Osteocyte (in vitro differentiated cells): ENCODE measurements around the gene TGFBRAP1. TPM values are rescaled to one million over a fixed set of nuclear protein-coding genes. Genes with fewer than 3 reads are reported as not detected.

Source experiments
- DNase-seq: peaks from one replicate; pipeline ENCODE4 v3.0.0; 2021; ENCODE audit warnings: mixed read lengths; ENCODE audit not compliant: unreplicated experiment; ENCODE audit errors: extremely low spot score
- H3K27ac Mint-ChIP-seq: one replicate; pipeline ENCODE4 v1.8.0; 2021; ENCODE audit warnings: mild to moderate bottlenecking, mixed read lengths; ENCODE audit not compliant: unreplicated experiment
- H3K27me3 Mint-ChIP-seq: one replicate; pipeline ENCODE4 v1.8.0; 2021; ENCODE audit warnings: mixed read lengths; ENCODE audit not compliant: unreplicated experiment
- H3K36me3 Mint-ChIP-seq: one replicate; pipeline ENCODE4 v1.8.0; 2021; ENCODE audit warnings: mixed read lengths; ENCODE audit not compliant: unreplicated experiment
- H3K4me1 Mint-ChIP-seq: one replicate; pipeline ENCODE4 v1.8.0; 2021; ENCODE audit warnings: mixed read lengths; ENCODE audit not compliant: unreplicated experiment
- H3K4me3 Mint-ChIP-seq: one replicate; pipeline ENCODE4 v1.8.0; 2021; ENCODE audit warnings: mild to moderate bottlenecking, moderate library complexity, mixed read lengths; ENCODE audit not compliant: unreplicated experiment
- H3K9me3 Mint-ChIP-seq: one replicate; pipeline ENCODE4 v1.8.0; 2021; ENCODE audit warnings: mixed read lengths; ENCODE audit not compliant: unreplicated experiment
- CTCF ChIP-seq: fragments of 200-600 bp; sonication (generic); IDR thresholded peaks from 2 replicates; pipeline ENCODE4 v1.5.0; 2021; ENCODE audit warnings: antibody characterized with exemption, mild to moderate bottlenecking, moderate library complexity
- total RNA-seq: library from RNA; stranded (reverse); gene quantifications from 2 replicates; pipeline ENCODE4 v1.2.1, GENCODE V29; 2021

TGFBRAP1 gene
- total RNA-seq, 1 donor from 2014 or later, result 21.2 TPM

GRCh38 chr2:105320651-105321215 is 8.8 kb downstream of the TGFBRAP1 start:
- Mint-ChIP-seq H3K27me3 (no peaks in the 10 kb centered on the region), H3K27ac (no peak overlapping the region), H3K4me1 (peaks cover 15% of the 10 kb centered on the region), H3K36me3 (no peaks in the 10 kb centered on the region), H3K9me3 (no peaks in the 10 kb centered on the region), H3K4me3 (no peak overlapping the region)
- TF ChIP-seq CTCF, result no peak
- no peak for DNase-seq

GRCh38 chr2:105317937-105318336 is 11.6 kb downstream of the TGFBRAP1 start:
- no peak for DNase-seq
- no peak for TF ChIP-seq CTCF
- no peaks in the 10 kb centered on the region for H3K9me3 Mint-ChIP-seq
- no peaks in the 10 kb centered on the region for H3K27me3 Mint-ChIP-seq
- H3K4me3 Mint-ChIP-seq, result no peak overlapping the region
- no peak overlapping the region for H3K27ac Mint-ChIP-seq
- no peaks in the 10 kb centered on the region for H3K36me3 Mint-ChIP-seq
- H3K4me1 Mint-ChIP-seq, result no peaks in the 10 kb centered on the region

GRCh38 chr2:105315314-105315713 is 14.2 kb downstream of the TGFBRAP1 start:
- no peak overlapping the region for H3K27ac Mint-ChIP-seq
- DNase-seq, result no peak
- no peaks in the 10 kb centered on the region for H3K36me3 Mint-ChIP-seq
- no peaks in the 10 kb centered on the region for H3K4me1 Mint-ChIP-seq
- H3K4me3 Mint-ChIP-seq, result no peak overlapping the region
- no peaks in the 10 kb centered on the region for H3K9me3 Mint-ChIP-seq
- H3K27me3 Mint-ChIP-seq, result no peaks in the 10 kb centered on the region
- no peak for TF ChIP-seq CTCF

- H3K36me3 Mint-ChIP-seq, result peaks cover 2% of the 10 kb centered on the region
Observed at GRCh38 chr2:105313877-105314276, 15.7 kb downstream of the TGFBRAP1 start.

GRCh38 chr2:105309147-105309545 is 20.4 kb downstream of the TGFBRAP1 start:
- no peak for TF ChIP-seq CTCF
- Mint-ChIP-seq H3K27ac (no peak overlapping the region), H3K4me1 (no peaks in the 10 kb centered on the region), H3K27me3 (no peaks in the 10 kb centered on the region), H3K36me3 (peaks cover 18% of the 10 kb centered on the region), H3K4me3 (no peak overlapping the region), H3K9me3 (no peaks in the 10 kb centered on the region)
- DNase-seq, result no peak

More at GRCh38 chr2:105313877-105314276, 15.7 kb downstream of the TGFBRAP1 start:
- Mint-ChIP-seq H3K27ac (no peak overlapping the region), H3K4me1 (no peaks in the 10 kb centered on the region), H3K27me3 (no peaks in the 10 kb centered on the region), H3K4me3 (no peak overlapping the region), H3K9me3 (no peaks in the 10 kb centered on the region)
- DNase-seq, result no peak
- TF ChIP-seq CTCF, result no peak
